Endothelial cell of umbilical vein (primary cell): ENCODE data around the gene LENG8. TPM values are rescaled to one million over a fixed set of nuclear protein-coding genes. Genes with fewer than 3 reads are reported as not detected.

Experiments
- BruUV-seq: library from RNA; stranded (reverse); fragments of 400-500 nt; replicated peaks from 2 replicates; lab custom pipeline; 2021; lab: Mats Ljungman, UMichigan
- CTCF ChIA-PET: fragments of 300-600, 350-600 bp; sonication (Branson Sonifier 250); formaldehyde crosslinking; loops from one replicate; lab custom pipeline; 2021; ENCODE audit warnings: antibody characterized with exemption, inconsistent platforms; lab: Charles Lee
- POLR2A ChIA-PET: fragments of 300-600, 350-600 bp; sonication (Branson Sonifier 250); formaldehyde crosslinking; loops from one replicate; lab custom pipeline; 2021; ENCODE audit warnings: antibody characterized with exemption, inconsistent platforms; lab: Charles Lee
- DNase-seq: peaks from one replicate; pipeline ENCODE4 v3.0.0-alpha.2; 2011; ENCODE audit warnings: low read depth, low spot score
- FAIRE-seq: peaks from 2 replicates; lab custom pipeline; 2011; peaks lifted over from hg19 to GRCh38; lab: Jason Lieb, UNC
- H2AFZ ChIP-seq: 2 replicates; pipeline ENCODE4 v1.6.0; 2012; ENCODE audit warnings: low read depth, low read length, control low read depth, inconsistent platforms
- H3K27ac ChIP-seq: 2 replicates; pipeline ENCODE4 v1.5.1; 2011; ENCODE audit warnings: low read depth, mild to moderate bottlenecking, control low read depth, low read length, moderate library complexity; ENCODE audit not compliant: insufficient read depth
- H3K27me3 ChIP-seq, 2 experiments: 2 replicates each; pipeline versions ENCODE4 v1.6.0 to v1.6.1; 2011; ENCODE audit warnings: low read length in 2 of 2, mixed read lengths in 1 of 2; ENCODE audit not compliant: control insufficient read depth in 2 of 2, insufficient read depth in 2 of 2
- H3K36me3 ChIP-seq, 2 experiments: 2 replicates in 1 of 2; 3 replicates in 1 of 2; pipeline ENCODE4 v1.5.1; 2011; ENCODE audit warnings: low read length in 2 of 2, mild to moderate bottlenecking in 1 of 2, moderate library complexity in 1 of 2; ENCODE audit not compliant: control insufficient read depth in 2 of 2, insufficient read depth in 2 of 2; ENCODE audit errors: extremely low read depth in 1 of 2
- H3K4me1 ChIP-seq: 3 replicates; pipeline ENCODE4 v1.5.1; 2011; ENCODE audit warnings: mild to moderate bottlenecking, low read length; ENCODE audit not compliant: control insufficient read depth, insufficient read depth; ENCODE audit errors: extremely low read depth
- H3K4me2 ChIP-seq: 2 replicates; pipeline ENCODE4 v1.6.1; 2011; ENCODE audit warnings: low read length, control low read depth, mixed read lengths; ENCODE audit not compliant: insufficient read depth
- H3K4me3 ChIP-seq, 3 experiments: fragments of 200-600 bp in 1 of 3; sonication (generic), shearing (Covaris generic) in 1 of 3; replicated peaks in 1 of 3; 2 replicates each; pipeline ENCODE4 v1.5.1; 2011 to 2016; ENCODE audit warnings: control low read depth in 3 of 3, low read length in 3 of 3, mild to moderate bottlenecking in 2 of 3, inconsistent platforms in 1 of 3, low read depth in 1 of 3, moderate library complexity in 1 of 3; ENCODE audit not compliant: insufficient read depth in 1 of 3
- H3K79me2 ChIP-seq: 2 replicates; pipeline ENCODE4 v1.6.0; 2012; ENCODE audit warnings: low read length, inconsistent platforms; ENCODE audit not compliant: control insufficient read depth, insufficient read depth
- H3K9ac ChIP-seq: replicated peaks from 2 replicates; pipeline ENCODE3; 2011; ENCODE audit warnings: low read length, control low read depth; ENCODE audit not compliant: insufficient read depth; ENCODE audit errors: extremely low read depth
- H3K9me1 ChIP-seq: replicated peaks from 3 replicates; pipeline ENCODE4 v1.6.0; 2011; ENCODE audit warnings: mild to moderate bottlenecking, low read length; ENCODE audit not compliant: control insufficient read depth, insufficient read depth; ENCODE audit errors: extremely low read depth
- H3K9me3 ChIP-seq: replicated peaks from 2 replicates; pipeline ENCODE4 v1.5.1; 2012; ENCODE audit warnings: low read length, inconsistent platforms; ENCODE audit not compliant: control insufficient read depth, insufficient read depth
- H4K20me1 ChIP-seq: replicated peaks from 2 replicates; pipeline ENCODE3; 2011; ENCODE audit warnings: mild to moderate bottlenecking, low read length; ENCODE audit not compliant: control insufficient read depth, insufficient read depth; ENCODE audit errors: extremely low read depth
- CTCF ChIP-seq, 2 donors: IDR thresholded peaks; 1 replicate in 1 of 2; 2 replicates in 1 of 2; pipeline ENCODE4 v1.5.1; 2011; ENCODE audit warnings: low read length in 2 of 2, mild to moderate bottlenecking in 2 of 2, moderate library complexity in 2 of 2, control low read depth in 1 of 2, inconsistent platforms in 1 of 2, low read depth in 1 of 2; ENCODE audit not compliant: insufficient read depth in 1 of 2; ENCODE audit errors: extremely low read depth in 1 of 2
- EZH2 ChIP-seq: IDR thresholded peaks from 2 replicates; pipeline ENCODE4 v1.6.1; 2012; ENCODE audit warnings: borderline replicate concordance, low read depth, mild to moderate bottlenecking, moderate library complexity, low read length, inconsistent platforms; ENCODE audit not compliant: severe bottlenecking
- FOS ChIP-seq: IDR thresholded peaks from 2 replicates; pipeline ENCODE4 v1.6.1; 2011; ENCODE audit warnings: mild to moderate bottlenecking, low read length, moderate library complexity, borderline replicate concordance; ENCODE audit not compliant: insufficient read depth
- GATA2 ChIP-seq: IDR thresholded peaks from 2 replicates; pipeline ENCODE4 v1.7.0; 2011; ENCODE audit warnings: low read depth, mild to moderate bottlenecking, moderate library complexity, mixed read lengths, low read length; ENCODE audit not compliant: insufficient read length, insufficient read depth
- JUN ChIP-seq: IDR thresholded peaks from 2 replicates; pipeline ENCODE4 v1.6.1; 2011; ENCODE audit warnings: borderline replicate concordance, low read depth; ENCODE audit not compliant: insufficient read length, insufficient read depth
- MYC ChIP-seq: IDR thresholded peaks from one replicate; pipeline ENCODE4 v1.6.1; 2011; ENCODE audit warnings: mild to moderate bottlenecking, low read depth, low read length
- POLR2A ChIP-seq: IDR thresholded peaks from 2 replicates; pipeline ENCODE4 v1.6.1; 2012; ENCODE audit warnings: low read depth, mild to moderate bottlenecking, control low read depth, low read length
- POLR2AphosphoS5 ChIP-seq: IDR thresholded peaks from 2 replicates; pipeline ENCODE4 v1.6.1; 2012; ENCODE audit warnings: low read depth, mild to moderate bottlenecking, control low read depth, low read length, moderate library complexity; ENCODE audit not compliant: insufficient read depth
- dilution Hi-C: fragments of 300-500 bp; cut with MboI; formaldehyde crosslinking; loops from one replicate; pipeline ENCODE4 v1.15.0; 2019; ENCODE audit warnings: low sequenced_read_pairs; ENCODE audit not compliant: extremely low pct_ligation_motif_present
- intact Hi-C: fragments of 100-400 bp; cut with micrococcal nuclease; formaldehyde crosslinking; loops from one replicate; pipeline ENCODE4 v1.10.0; 2022
- polyA plus RNA-seq, 4 experiments: library from polyadenylated mRNA; depleted of rRNA in 3 of 4; stranded (reverse) in 3 of 4; unstranded in 1 of 4; fragments of >200 nt; gene quantifications; 2 replicates each; pipeline versions ENCODE4 v1.2.1 to v1.2.3, GENCODE V29; 2011 to 2012; ENCODE audit warnings: missing spikeins in 1 of 4
- total RNA-seq: library from RNA; stranded (reverse); gene quantifications from 2 replicates; pipeline ENCODE4 v1.2.3, GENCODE V29; 2021
- TF ChIP-seq, protein P1 (sequence below): IDR thresholded peaks from 2 replicates; pipeline ENCODE4 v1.6.1; 2011; ENCODE audit not compliant: insufficient read depth, insufficient read length

LENG8 gene
- total and polyA plus RNA-seq, 2 donors (not counting 3 experiments of a cell fraction or from before 2014, with no cell fraction given), result 130 to 218 TPM

- ChIA-PET CTCF (interaction anchor here (1.9 to 2.4 kb wide), 2 partner anchors 9 to 16 kb away, joined by 14 to 21 read pairs; partner anchors contain the start of genes CDC42EP5 and LENG8), POLR2A (interaction anchor here (0.7 to 2.4 kb wide), 5 partner anchors 9 to 624 kb away, joined by 3 to 11 read pairs (median 5); partner anchors contain the start of genes CDC42EP5 and LENG8)
- Histone ChIP-seq H2AFZ (peak overlapping the region; percentile 33), H4K20me1 (no peaks in the 10 kb centered on the region), H3K27me3 (no peaks in the 10 kb centered on the region), H3K79me2 (peaks cover 14% of the 10 kb centered on the region), H3K4me3 (peak overlapping the region; percentile 12 to 38 (median 28)), H3K36me3 (peaks cover 0 to 19% of the 10 kb centered on the region in 2 experiments), H3K4me2 (peak overlapping the region; percentile 66), H3K27ac (peak overlapping the region; percentile 85), H3K4me1 (peaks cover 31% of the 10 kb centered on the region), H3K9me1 (no peaks in the 10 kb centered on the region), H3K9me3 (no peaks in the 10 kb centered on the region), H3K9ac (peak overlapping the region; percentile 17)
- TF ChIP-seq EZH2, result no peak
- TF ChIP-seq FOS, result no peak
- TF ChIP-seq GATA2, result no peak
- TF ChIP-seq POLR2A, result no peak
- no peak for TF ChIP-seq CTCF (IDR thresholded peaks at IDR 0.05; ENCODE audit: extremely low read depth in 1 of 2, insufficient read depth in 1 of 2, low read depth in 1 of 2, low read length in 2 of 2)
- TF ChIP-seq, protein P1, sequence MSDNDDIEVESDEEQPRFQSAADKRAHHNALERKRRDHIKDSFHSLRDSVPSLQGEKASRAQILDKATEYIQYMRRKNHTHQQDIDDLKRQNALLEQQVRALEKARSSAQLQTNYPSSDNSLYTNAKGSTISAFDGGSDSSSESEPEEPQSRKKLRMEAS, result no peak
- TF ChIP-seq JUN, result no peak
- TF ChIP-seq MYC, result no peak
- no peak for TF ChIP-seq POLR2AphosphoS5
- dilution Hi-C loops (no loop called here), intact Hi-C loops (loop anchor here (5.0 to 10.0 kb wide), 5 partner anchors 597 to 1191 kb away; partner anchors contain the start of genes MYADM, PPP1R12C, RDH13 and U2AF2)
- FAIRE-seq (no peak), DNase-seq (peak; percentile 61)
- BruUV-seq, result no TSS peak
Measured at GRCh38 chr19:54464044-54464629, 15.1 kb downstream of the LENG8 start.
